Omental fat pad (tissue), 4 donors: Measurements from ENCODE around the gene DHX30. TPM values are rescaled to one million over a fixed set of nuclear protein-coding genes. Genes with fewer than 3 reads are reported as not detected.

Experiments used
- ATAC-seq: fragments of 150-250 bp; one replicate; pipeline ENCODE4 v1.9.1; 2016; ENCODE audit warnings: mild to moderate bottlenecking, moderate library complexity; ENCODE audit not compliant: low FRiP score
- DNase-seq: peaks from one replicate; pipeline ENCODE4 v3.0.0-alpha.2; 2019; ENCODE audit warnings: low spot score
- total RNA-seq, 4 donors: library from RNA; depleted of rRNA; stranded (reverse); fragments of >200 nt; gene quantifications; one replicate each; pipeline ENCODE4 v1.1.0, GENCODE V29; 2016
- TF ChIP-seq, protein P1 (sequence below), 3 donors: fragments of 450-650 bp; IDR thresholded peaks; one replicate each; pipeline ENCODE4 v1.5.1; 2016 to 2017; ENCODE audit warnings: antibody characterized with exemption in 3 of 3, mild to moderate bottlenecking in 3 of 3, moderate library complexity in 2 of 3

DHX30 gene
- total RNA-seq, 4 donors from 2014 or later, result 43.4 to 91.7 (median 51.5) TPM

DNA sequence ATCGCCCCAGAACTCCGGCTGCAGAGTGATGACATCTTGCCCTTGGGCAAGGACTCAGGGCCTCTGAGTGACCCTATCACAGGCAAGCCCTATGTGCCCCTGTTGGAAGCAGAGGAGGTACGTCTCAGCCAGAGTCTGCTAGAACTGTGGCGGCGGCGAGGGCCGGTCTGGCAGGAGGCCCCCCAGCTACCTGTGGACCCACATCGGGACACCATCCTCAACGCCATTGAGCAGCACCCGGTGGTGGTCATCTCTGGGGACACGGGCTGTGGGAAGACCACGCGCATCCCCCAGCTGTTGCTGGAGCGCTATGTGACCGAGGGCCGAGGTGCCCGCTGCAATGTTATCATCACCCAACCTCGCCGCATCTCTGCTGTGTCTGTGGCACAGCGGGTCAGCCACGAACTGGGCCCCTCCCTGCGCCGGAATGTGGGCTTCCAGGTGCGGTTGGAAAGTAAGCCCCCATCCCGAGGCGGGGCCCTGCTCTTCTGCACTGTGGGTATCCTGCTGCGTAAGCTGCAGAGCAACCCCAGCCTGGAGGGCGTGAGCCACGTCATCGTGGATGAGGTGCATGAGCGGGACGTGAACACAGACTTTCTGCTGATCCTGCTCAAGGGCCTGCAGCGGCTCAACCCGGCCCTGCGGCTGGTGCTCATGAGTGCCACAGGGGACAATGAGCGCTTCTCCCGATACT, 43.4 kb downstream of the DHX30 start:
- TF ChIP-seq, protein P1, sequence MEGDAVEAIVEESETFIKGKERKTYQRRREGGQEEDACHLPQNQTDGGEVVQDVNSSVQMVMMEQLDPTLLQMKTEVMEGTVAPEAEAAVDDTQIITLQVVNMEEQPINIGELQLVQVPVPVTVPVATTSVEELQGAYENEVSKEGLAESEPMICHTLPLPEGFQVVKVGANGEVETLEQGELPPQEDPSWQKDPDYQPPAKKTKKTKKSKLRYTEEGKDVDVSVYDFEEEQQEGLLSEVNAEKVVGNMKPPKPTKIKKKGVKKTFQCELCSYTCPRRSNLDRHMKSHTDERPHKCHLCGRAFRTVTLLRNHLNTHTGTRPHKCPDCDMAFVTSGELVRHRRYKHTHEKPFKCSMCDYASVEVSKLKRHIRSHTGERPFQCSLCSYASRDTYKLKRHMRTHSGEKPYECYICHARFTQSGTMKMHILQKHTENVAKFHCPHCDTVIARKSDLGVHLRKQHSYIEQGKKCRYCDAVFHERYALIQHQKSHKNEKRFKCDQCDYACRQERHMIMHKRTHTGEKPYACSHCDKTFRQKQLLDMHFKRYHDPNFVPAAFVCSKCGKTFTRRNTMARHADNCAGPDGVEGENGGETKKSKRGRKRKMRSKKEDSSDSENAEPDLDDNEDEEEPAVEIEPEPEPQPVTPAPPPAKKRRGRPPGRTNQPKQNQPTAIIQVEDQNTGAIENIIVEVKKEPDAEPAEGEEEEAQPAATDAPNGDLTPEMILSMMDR (IDR thresholded peaks at IDR 0.05), result no peak
- DNase-seq, result no peak
- ATAC-seq, result no peak

DNA sequence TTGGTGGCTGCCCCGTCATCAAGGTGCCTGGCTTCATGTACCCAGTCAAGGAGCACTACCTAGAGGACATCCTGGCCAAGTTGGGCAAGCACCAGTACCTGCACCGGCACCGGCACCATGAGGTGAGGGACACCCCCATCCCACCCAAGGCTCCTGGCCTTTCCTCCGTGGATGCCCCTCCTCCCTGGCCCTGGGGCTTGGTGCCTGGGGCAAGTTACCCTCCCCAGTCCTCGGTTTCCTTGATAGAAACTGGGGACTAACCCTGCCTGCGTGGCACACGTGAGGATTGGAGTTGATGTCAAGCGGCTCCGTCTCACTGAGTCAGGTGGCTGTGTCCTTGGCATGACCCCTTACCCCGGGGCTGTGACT, 43.9 kb downstream of the DHX30 start:
- ATAC-seq (no peak), DNase-seq (no peak)
- TF ChIP-seq, protein P1 (IDR thresholded peaks at IDR 0.05), result no peak

DNA sequence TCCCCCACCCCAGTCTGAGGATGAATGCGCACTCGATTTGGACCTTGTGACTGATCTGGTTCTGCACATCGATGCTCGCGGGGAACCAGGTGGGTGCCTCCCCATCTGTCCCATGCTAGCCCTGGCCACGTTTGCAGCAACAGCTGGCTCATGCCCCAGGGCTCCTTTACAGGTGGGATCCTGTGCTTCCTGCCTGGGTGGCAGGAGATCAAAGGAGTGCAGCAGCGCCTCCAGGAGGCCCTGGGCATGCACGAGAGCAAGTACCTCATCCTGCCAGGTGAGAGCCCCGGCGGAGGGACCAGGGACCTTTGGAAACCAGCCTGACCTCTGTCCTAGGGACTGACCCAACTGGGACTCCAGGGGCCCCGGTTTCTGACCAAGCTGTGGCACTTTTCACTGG, 44.3 kb downstream of the DHX30 start:
- DNase-seq (no peak), ATAC-seq (no peak)
- TF ChIP-seq, protein P1 (IDR thresholded peaks at IDR 0.05), result no peak

DNA sequence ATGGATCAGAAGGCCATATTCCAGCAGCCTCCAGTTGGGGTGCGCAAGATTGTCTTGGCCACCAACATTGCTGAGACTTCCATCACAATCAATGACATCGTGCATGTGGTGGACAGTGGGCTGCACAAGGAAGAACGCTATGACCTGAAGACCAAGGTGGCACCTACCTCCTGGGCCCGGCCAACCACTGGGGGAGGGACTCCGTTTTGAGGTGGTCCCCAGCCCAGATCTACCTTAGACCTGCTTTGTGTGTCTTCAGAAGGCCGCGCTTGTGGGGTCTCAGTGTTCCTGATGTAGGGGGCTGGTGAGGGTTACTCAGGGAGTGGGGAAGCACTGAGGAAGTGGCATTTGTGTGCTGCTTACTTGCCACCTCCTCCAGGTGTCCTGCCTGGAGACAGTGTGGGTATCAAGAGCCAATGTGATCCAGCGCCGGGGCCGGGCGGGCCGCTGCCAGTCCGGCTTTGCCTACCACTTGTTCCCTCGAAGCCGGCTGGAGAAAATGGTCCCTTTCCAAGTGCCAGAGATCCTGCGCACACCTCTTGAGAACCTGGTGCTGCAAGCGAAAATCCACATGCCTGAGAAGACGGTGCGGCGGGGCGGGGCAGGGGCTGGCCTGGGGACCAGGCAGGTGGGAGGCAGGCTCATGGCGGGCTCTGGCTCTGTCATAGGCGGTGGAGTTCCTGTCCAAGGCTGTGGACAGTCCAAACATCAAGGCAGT, 45.0 kb downstream of the DHX30 start:
- DNase-seq (no peak), ATAC-seq (no peak)
- TF ChIP-seq, protein P1 (IDR thresholded peaks at IDR 0.05), result no peak

DNA sequence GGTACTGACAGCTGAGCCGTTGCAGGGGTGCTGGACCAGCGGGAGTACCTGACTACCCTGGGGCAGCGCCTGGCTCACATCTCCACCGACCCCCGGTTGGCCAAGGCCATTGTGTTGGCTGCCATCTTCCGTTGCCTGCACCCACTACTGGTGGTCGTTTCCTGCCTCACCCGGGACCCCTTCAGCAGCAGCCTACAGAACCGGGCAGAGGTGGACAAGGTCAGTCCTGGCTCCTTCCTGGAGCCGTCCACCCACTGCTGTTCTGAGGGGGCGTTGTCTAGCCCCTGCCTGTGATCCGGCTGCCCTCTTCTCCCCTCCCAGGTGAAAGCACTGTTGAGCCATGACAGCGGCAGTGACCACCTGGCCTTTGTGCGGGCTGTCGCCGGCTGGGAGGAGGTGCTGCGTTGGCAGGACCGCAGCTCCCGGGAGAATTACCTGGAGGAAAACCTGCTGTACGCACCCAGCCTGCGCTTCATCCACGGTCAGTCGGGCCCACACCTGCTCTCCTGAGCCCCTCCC, 45.7 kb downstream of the DHX30 start:
- DNase-seq (no peak), ATAC-seq (no peak)
- TF ChIP-seq, protein P1 (IDR thresholded peaks at IDR 0.05), result no peak

DNA sequence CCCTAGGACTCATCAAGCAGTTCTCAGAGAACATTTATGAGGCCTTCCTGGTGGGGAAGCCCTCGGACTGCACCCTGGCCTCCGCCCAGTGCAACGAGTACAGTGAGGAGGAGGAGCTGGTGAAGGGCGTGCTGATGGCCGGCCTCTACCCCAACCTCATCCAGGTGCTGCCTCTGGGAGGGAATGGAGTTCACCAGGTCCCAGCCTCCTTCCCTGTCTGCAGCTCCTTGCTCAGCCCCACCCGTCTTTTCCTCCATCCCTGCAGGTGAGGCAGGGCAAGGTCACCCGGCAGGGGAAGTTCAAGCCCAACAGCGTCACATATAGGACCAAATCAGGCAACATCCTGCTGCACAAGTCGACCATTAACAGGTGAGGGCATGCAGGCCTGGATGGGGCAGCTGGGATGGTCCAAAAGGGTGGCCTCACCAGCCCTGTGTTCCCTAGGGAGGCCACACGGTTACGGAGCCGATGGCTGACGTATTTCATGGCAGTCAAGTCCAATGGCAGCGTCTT, 46.3 kb downstream of the DHX30 start:
- TF ChIP-seq, protein P1 (IDR thresholded peaks at IDR 0.05), result no peak
- DNase-seq (no peak), ATAC-seq (no peak)
